K562 (cell line): Measurements from ENCODE around the gene DTD1. TPM values are rescaled to one million over a fixed set of nuclear protein-coding genes. Genes with fewer than 3 reads are reported as not detected.

ENCODE experiments used
- ATAC-seq: fragments of 200-7000 bp; cut with Tn5 transposase; 3 replicates; pipeline ENCODE4 v1.9.1; 2020; ENCODE audit warnings: moderate library complexity
- BruUV-seq: library from RNA; stranded (reverse); fragments of 400-500 nt; replicated peaks from 2 replicates; lab custom pipeline; 2021; lab: Mats Ljungman, UMichigan
- CTCF ChIA-PET: fragments of 300-600 bp; formaldehyde crosslinking; extraction: SDS; loops from one replicate; lab custom pipeline; 2021; ENCODE audit warnings: low intra/inter-chr PET ratio; lab: Yijun Ruan, JAX
- POLR2A ChIA-PET: fragments of 300-600, 350-650 bp; sonication (Branson Sonifier 250); formaldehyde crosslinking; extraction: SDS; loops from one replicate; lab custom pipeline; 2021; ENCODE audit warnings: antibody characterized with exemption, inconsistent platforms; lab: Yijun Ruan, JAX
- DNase-seq, 4 experiments: peaks; one replicate each; pipeline versions ENCODE4 v3.0.0 to v3.0.0-alpha.2; 2011 to 2018; ENCODE audit warnings: low spot score in 3 of 4, mixed read lengths in 3 of 4; ENCODE audit errors: extremely low read depth in 1 of 4
- FAIRE-seq: peaks from 2 replicates; lab custom pipeline; 2011; peaks lifted over from hg19 to GRCh38; lab: Jason Lieb, UNC
- H2AFZ ChIP-seq: 2 replicates; pipeline ENCODE4 v1.6.0; 2011; ENCODE audit warnings: low read depth, low read length, control low read depth, inconsistent platforms
- H3K27ac ChIP-seq: fragments of 200-600 bp; 3 replicates; pipeline ENCODE4 v1.8.0; 2011; ENCODE audit warnings: low read depth, mild to moderate bottlenecking, control low read depth, inconsistent platforms, low read length, moderate library complexity, mixed read lengths; ENCODE audit errors: extremely low read depth
- H3K27me3 ChIP-seq, 2 experiments: fragments of 300-600 bp in 1 of 2; 2 replicates in 1 of 2; 3 replicates in 1 of 2; pipeline versions ENCODE4 v1.6.0 to v1.8.0; 2011; ENCODE audit warnings: inconsistent platforms in 2 of 2, low read length in 2 of 2, mild to moderate bottlenecking in 1 of 2, mixed read lengths in 1 of 2, moderate library complexity in 1 of 2; ENCODE audit not compliant: control insufficient read depth in 2 of 2, insufficient read depth in 2 of 2
- H3K36me3 ChIP-seq: fragments of 300-600 bp; 3 replicates; pipeline ENCODE4 v1.8.0; 2011; ENCODE audit warnings: mild to moderate bottlenecking, low read length, inconsistent platforms; ENCODE audit not compliant: control insufficient read depth, insufficient read depth
- H3K4me1 ChIP-seq, 2 experiments: fragments of 200-600 bp in 1 of 2; replicated peaks in 1 of 2; 2 replicates in 1 of 2; 3 replicates in 1 of 2; pipeline versions ENCODE4 v1.5.1 to v1.8.0; 2011; ENCODE audit warnings: inconsistent platforms in 2 of 2, low read length in 2 of 2, mild to moderate bottlenecking in 1 of 2, mixed read lengths in 1 of 2, moderate library complexity in 1 of 2; ENCODE audit not compliant: control insufficient read depth in 2 of 2, insufficient read depth in 2 of 2
- H3K4me2 ChIP-seq: 2 replicates; pipeline ENCODE4 v1.6.1; 2011; ENCODE audit warnings: low read length, control low read depth, inconsistent platforms, mixed read lengths; ENCODE audit not compliant: insufficient read depth
- H3K4me3 ChIP-seq: fragments of 200-600 bp; sonication (generic), shearing (Covaris generic); 2 replicates; pipeline ENCODE4 v1.5.1; 2016; ENCODE audit warnings: control low read depth, inconsistent platforms
- H3K79me2 ChIP-seq: fragments of 200-600 bp; 3 replicates; pipeline ENCODE4 v1.8.0; 2011; ENCODE audit warnings: low read length, inconsistent platforms; ENCODE audit not compliant: control insufficient read depth, insufficient read depth
- H3K9ac ChIP-seq, 2 experiments: 2 replicates each; pipeline versions ENCODE4 v1.6.0 to v1.6.1; 2011; ENCODE audit warnings: low read depth in 2 of 2, low read length in 2 of 2, control low read depth in 1 of 2, inconsistent platforms in 1 of 2, mild to moderate bottlenecking in 1 of 2, mixed read lengths in 1 of 2; ENCODE audit not compliant: insufficient read depth in 1 of 2
- H3K9me1 ChIP-seq: one replicate; pipeline ENCODE4 v1.6.0; 2011; ENCODE audit warnings: inconsistent platforms, mild to moderate bottlenecking, low read length, moderate library complexity; ENCODE audit not compliant: control insufficient read depth, insufficient read depth
- H3K9me3 ChIP-seq: replicated peaks from 2 replicates; pipeline ENCODE4 v1.5.1; 2011; ENCODE audit warnings: low read depth, low read length, inconsistent platforms; ENCODE audit not compliant: control insufficient read depth, insufficient read depth
- H4K20me1 ChIP-seq: replicated peaks from 2 replicates; pipeline ENCODE4 v1.6.1; 2011; ENCODE audit warnings: low read length, inconsistent platforms, mixed read lengths; ENCODE audit not compliant: control insufficient read depth, insufficient read depth
- ATF1 ChIP-seq, 2 experiments: fragments of 450-650 bp in 1 of 2; IDR thresholded peaks; 2 replicates each; pipeline ENCODE4 v1.6.1; 2016; ENCODE audit warnings: missing compliant biosample characterization in 1 of 2, missing genetic modification characterization in 1 of 2
- BRD4 ChIP-seq: fragments of 200-600 bp; sonication (generic); IDR thresholded peaks from 2 replicates; pipeline ENCODE4 v1.6.1; 2017; ENCODE audit warnings: inconsistent platforms
- DACH1 ChIP-seq: fragments of 450-650 bp; IDR thresholded peaks from 2 replicates; pipeline ENCODE4 v1.6.1; 2018; ENCODE audit not compliant: partially characterized antibody
- E2F1 ChIP-seq: sonication (generic); formaldehyde crosslinking; IDR thresholded peaks from 2 replicates; pipeline ENCODE4 v1.8.1; 2023; ENCODE audit warnings: mild to moderate bottlenecking, missing genetic modification reagents, moderate library complexity
- GABPA ChIP-seq: fragments of 200-800 bp; sonication (Bioruptor generic); conservative IDR thresholded peaks from 2 replicates; pipeline ENCODE4 v1.6.1; 2016; ENCODE audit warnings: low read depth, missing genetic modification characterization, missing compliant biosample characterization
- HDAC2 ChIP-seq: fragments of 450-650 bp; IDR thresholded peaks from 2 replicates; pipeline ENCODE4 v1.6.1; 2016; ENCODE audit warnings: mild to moderate bottlenecking
- SIX5 ChIP-seq, 2 experiments: IDR thresholded peaks; 2 replicates each; pipeline ENCODE4 v1.6.1; 2011; ENCODE audit warnings: low read length in 2 of 2, borderline replicate concordance in 1 of 2, low read depth in 1 of 2, mild to moderate bottlenecking in 1 of 2, moderate library complexity in 1 of 2; ENCODE audit not compliant: insufficient read depth in 1 of 2
- SMAD4 ChIP-seq: fragments of 250-450 bp; sonication (Bioruptor Pico); conservative IDR thresholded peaks from 2 replicates; pipeline ENCODE4 v1.8.0; 2021; ENCODE audit warnings: inconsistent platforms, mild to moderate bottlenecking, moderate library complexity
- SMARCA5 ChIP-seq: fragments of 450-650 bp; IDR thresholded peaks from 2 replicates; pipeline ENCODE4 v1.6.1; 2016
- TCF3 ChIP-seq: sonication (generic); formaldehyde crosslinking; IDR thresholded peaks from 2 replicates; pipeline ENCODE4 v1.4.0; 2020; ENCODE audit warnings: mild to moderate bottlenecking, missing genetic modification reagents
- ZBTB1 ChIP-seq: sonication (generic); formaldehyde crosslinking; IDR thresholded peaks from 2 replicates; pipeline ENCODE4 v1.8.1; 2023; ENCODE audit warnings: missing genetic modification reagents, low read depth, mild to moderate bottlenecking, borderline replicate concordance
- ZBTB17 ChIP-seq: fragments of 450-650 bp; formaldehyde crosslinking; IDR thresholded peaks from 2 replicates; pipeline ENCODE4 v1.4.0; 2020; ENCODE audit warnings: mild to moderate bottlenecking
- ZFP91 ChIP-seq: sonication (generic); formaldehyde crosslinking; IDR thresholded peaks from 2 replicates; pipeline ENCODE4 v1.8.0; 2022; ENCODE audit warnings: mild to moderate bottlenecking, missing genetic modification reagents
- ZNF668 ChIP-seq: fragments of 250-450 bp; sonication (Bioruptor Pico); IDR thresholded peaks from 2 replicates; pipeline ENCODE4 v1.8.0; 2022; ENCODE audit warnings: mild to moderate bottlenecking, inconsistent platforms
- ZSCAN29 ChIP-seq: fragments of 450-650 bp; IDR thresholded peaks from 2 replicates; pipeline ENCODE4 v1.6.1; 2017
- WGBS: fragments of 100-300 bp; shearing (Covaris generic); methylation state at CpG from one replicate; pipeline ENCODE4 v1.1.6; 2016; ENCODE audit warnings: low coverage, mixed read lengths; ENCODE audit not compliant: insufficient coverage; ENCODE audit errors: missing lambda C conversion rate; 5-methylcytosine and 5-hydroxymethylcytosine counted together
- in situ Hi-C: fragments of 300-500 bp; cut with MboI; formaldehyde crosslinking; loops from 4 replicates; pipeline ENCODE4 v1.15.0; 2018; ENCODE audit warnings: inconsistent platforms, mixed read lengths
- intact Hi-C: fragments of 100-400 bp; cut with micrococcal nuclease; formaldehyde crosslinking; loops from 2 replicates; pipeline ENCODE4 v1.14.2; 2022
- polyA plus RNA-seq, 8 experiments: library from polyadenylated mRNA; depleted of rRNA in 4 of 8; stranded (reverse) in 5 of 8; unstranded in 3 of 8; fragments of >200 nt; fragmentation: Nextera tagmentation in 2 of 8; fragmentation: Illumina TruSeq in 1 of 8; extraction: Ambion mirVana in 2 of 8; extraction: Trizol in 1 of 8; gene quantifications; 2 replicates each; pipeline versions ENCODE4 v1.2.1 to v1.2.3, GENCODE V29; 2011 to 2014; ENCODE audit warnings: inconsistent platforms in 1 of 8, missing spikeins in 1 of 8
- total RNA-seq, 7 experiments: library from RNA; depleted of rRNA in 6 of 7; stranded (reverse); fragments of >200 nt in 6 of 7; fragmentation: Illumina TruSeq in 2 of 7; extraction: Trizol in 2 of 7; gene quantifications; 2 replicates each; pipeline versions ENCODE4 v1.2.1 to v1.2.3, GENCODE V29; 2011 to 2021; ENCODE audit warnings: low replicate concordance in 1 of 7
- TF ChIP-seq, protein P1 (sequence below), 3 experiments: IDR thresholded peaks in 2 of 3; conservative IDR thresholded peaks in 1 of 3; 2 replicates each; pipeline ENCODE4 v1.5.1; 2011 to 2012; ENCODE audit warnings: low read length in 3 of 3, mild to moderate bottlenecking in 3 of 3, control low read depth in 2 of 3, improper control_type of control experiment in 1 of 3, inconsistent platforms in 1 of 3, low read depth in 1 of 3, mixed read lengths in 1 of 3, moderate library complexity in 1 of 3; ENCODE audit not compliant: insufficient read depth in 2 of 3

The DTD1 gene
- total and polyA plus RNA-seq, 9 of the 15 experiments (the other 6 are each of a cell fraction or from before 2014, with no cell fraction given): 5.7 to 28.6 (median 26.8) TPM

GRCh38 chr20:18672834-18673233 lies 85.0 kb downstream of the DTD1 start (continued):
- no peak for TF ChIP-seq ZFP91

DNA sequence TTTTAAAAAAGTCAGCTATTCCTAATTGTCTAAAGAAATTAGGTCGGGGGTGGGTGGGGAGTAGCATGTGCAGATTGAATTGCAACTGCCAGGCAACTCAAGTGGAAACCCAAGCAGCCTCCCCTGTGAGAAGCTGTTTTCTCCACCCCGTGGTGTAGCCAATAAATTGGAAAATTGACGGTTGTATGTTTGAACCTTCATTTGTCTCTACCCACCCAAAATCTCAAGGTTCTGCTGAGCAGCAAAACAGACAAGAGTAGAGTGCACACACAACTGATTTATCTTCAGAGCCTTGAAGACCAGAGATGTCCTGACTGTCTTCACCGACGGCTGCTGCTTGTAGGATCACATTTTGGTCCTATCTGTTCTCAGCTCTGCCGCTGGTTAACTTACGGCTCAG lies 88.5 kb downstream of the DTD1 start:
- intact Hi-C loops: no loop called here
- 41% methylated on average over 7 of the region's 7 CpGs for WGBS
- H3K27me3 ChIP-seq: no peaks in the 10 kb centered on the region
- FAIRE-seq: no peak
- no peaks in the 10 kb centered on the region for H3K9me3 ChIP-seq
- no peak overlapping the region for H2AFZ ChIP-seq
- no TSS peak for BruUV-seq
- ChIA-PET POLR2A (interaction anchor here (1.3 kb wide), 1 partner anchor 12 kb away, joined by 4 read pairs; no protein-coding TSS in a partner anchor), CTCF (no interaction called here)
- ATAC-seq: no peak
- no peaks in the 10 kb centered on the region for H3K4me1 ChIP-seq
- H4K20me1 ChIP-seq: no peaks in the 10 kb centered on the region
- no peaks in the 10 kb centered on the region for H3K36me3 ChIP-seq
- DNase-seq: no peak
- H3K9me1 ChIP-seq: no peaks in the 10 kb centered on the region
- in situ Hi-C loops: no loop called here
- no peak overlapping the region for H3K9ac ChIP-seq
- H3K27ac ChIP-seq: no peak overlapping the region
- H3K79me2 ChIP-seq: no peaks in the 10 kb centered on the region
- no peak overlapping the region for H3K4me3 ChIP-seq
- no peak overlapping the region for H3K4me2 ChIP-seq
- no peak for TF ChIP-seq ZSCAN29
- no peak for TF ChIP-seq BRD4
- no peak for TF ChIP-seq SIX5 (IDR thresholded peaks at IDR 0.05; ENCODE audit: borderline replicate concordance in 1 of 2, insufficient read depth in 1 of 2, low read depth in 1 of 2, low read length in 2 of 2)
- no peak for TF ChIP-seq ZNF668 (CRISPR knock-in tag)
- no peak for TF ChIP-seq E2F1 (CRISPR knock-in tag)
- no peak for TF ChIP-seq ZBTB1 (CRISPR knock-in tag)
- no peak for TF ChIP-seq SMARCA5
- no peak for TF ChIP-seq ATF1 (CRISPR knock-in tag; IDR thresholded peaks at IDR 0.05)
- TF ChIP-seq ATF1 (tag; IDR thresholded peaks at IDR 0.05): no peak
- no peak for TF ChIP-seq SMAD4 (CRISPR knock-in tag)
- no peak for TF ChIP-seq DACH1
- no peak for TF ChIP-seq TCF3 (CRISPR knock-in tag)
- TF ChIP-seq GABPA (tag): no peak
- TF ChIP-seq HDAC2: no peak
- TF ChIP-seq, protein P1, sequence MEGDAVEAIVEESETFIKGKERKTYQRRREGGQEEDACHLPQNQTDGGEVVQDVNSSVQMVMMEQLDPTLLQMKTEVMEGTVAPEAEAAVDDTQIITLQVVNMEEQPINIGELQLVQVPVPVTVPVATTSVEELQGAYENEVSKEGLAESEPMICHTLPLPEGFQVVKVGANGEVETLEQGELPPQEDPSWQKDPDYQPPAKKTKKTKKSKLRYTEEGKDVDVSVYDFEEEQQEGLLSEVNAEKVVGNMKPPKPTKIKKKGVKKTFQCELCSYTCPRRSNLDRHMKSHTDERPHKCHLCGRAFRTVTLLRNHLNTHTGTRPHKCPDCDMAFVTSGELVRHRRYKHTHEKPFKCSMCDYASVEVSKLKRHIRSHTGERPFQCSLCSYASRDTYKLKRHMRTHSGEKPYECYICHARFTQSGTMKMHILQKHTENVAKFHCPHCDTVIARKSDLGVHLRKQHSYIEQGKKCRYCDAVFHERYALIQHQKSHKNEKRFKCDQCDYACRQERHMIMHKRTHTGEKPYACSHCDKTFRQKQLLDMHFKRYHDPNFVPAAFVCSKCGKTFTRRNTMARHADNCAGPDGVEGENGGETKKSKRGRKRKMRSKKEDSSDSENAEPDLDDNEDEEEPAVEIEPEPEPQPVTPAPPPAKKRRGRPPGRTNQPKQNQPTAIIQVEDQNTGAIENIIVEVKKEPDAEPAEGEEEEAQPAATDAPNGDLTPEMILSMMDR (IDR thresholded peaks at IDR 0.05 in 2 of 3, conservative IDR thresholded peaks at IDR 0.05 in 1 of 3; ENCODE audit: insufficient read depth in 2 of 3, low read depth in 1 of 3, low read length in 3 of 3): no peak
- no peak for TF ChIP-seq ZBTB17
